GM23338 (cell line): ENCODE results near the gene MSN. TPM values are rescaled to one million over a fixed set of nuclear protein-coding genes. Genes with fewer than 3 reads are reported as not detected.
"Not testable (repeated sequence)": the region's sequence is repeated elsewhere in the genome, so short reads cannot be mapped to it uniquely, and the experiment has no call there.

Experiments
- ATAC-seq: fragments of 200-7000 bp; cut with Tn5 transposase; 3 replicates; pipeline ENCODE4 v1.9.1; 2020
- DNase-seq: peaks from one replicate; pipeline ENCODE4 v3.0.0-alpha.2; 2015; ENCODE audit warnings: low spot score
- H2AFZ ChIP-seq: fragments of 200-600 bp; sonication (generic); 2 replicates; pipeline ENCODE4 v1.8.0; 2016; ENCODE audit warnings: antibody characterized with exemption, mild to moderate bottlenecking, moderate library complexity
- H3F3A ChIP-seq: fragments of 200-600 bp; sonication (generic); replicated peaks from 2 replicates; pipeline ENCODE4 v1.8.0; 2017; ENCODE audit warnings: antibody characterized with exemption, mixed run types, low read depth
- H3K27ac ChIP-seq: fragments of 200-600 bp; sonication (generic); 2 replicates; pipeline ENCODE4 v1.6.1; 2016; ENCODE audit warnings: low read depth
- H3K27me3 ChIP-seq: fragments of 200-600 bp; sonication (generic); 2 replicates; pipeline ENCODE4 v1.8.0; 2016; ENCODE audit warnings: mild to moderate bottlenecking, mixed run types, moderate library complexity; ENCODE audit not compliant: insufficient read depth
- H3K36me3 ChIP-seq: fragments of 200-600 bp; sonication (generic); 2 replicates; pipeline ENCODE4 v1.8.0; 2016; ENCODE audit warnings: mild to moderate bottlenecking; ENCODE audit not compliant: insufficient read depth
- H3K4me1 ChIP-seq: fragments of 200-600 bp; sonication (generic); 2 replicates; pipeline ENCODE4 v1.8.0; 2016; ENCODE audit warnings: mild to moderate bottlenecking, moderate library complexity; ENCODE audit not compliant: insufficient read depth
- H3K4me2 ChIP-seq: fragments of 200-600 bp; sonication (generic); 2 replicates; pipeline ENCODE4 v1.7.1; 2017; ENCODE audit warnings: mixed run types
- H3K4me3 ChIP-seq: fragments of 200-600 bp; sonication (generic); 2 replicates; pipeline ENCODE4 v1.6.1; 2016; ENCODE audit warnings: mixed run types
- H3K79me2 ChIP-seq: fragments of 200-600 bp; sonication (generic); replicated peaks from 2 replicates; pipeline ENCODE4 v1.8.0; 2017; ENCODE audit warnings: mild to moderate bottlenecking; ENCODE audit not compliant: insufficient read depth
- H3K9me2 ChIP-seq: fragments of 200-600 bp; sonication (generic); 2 replicates; pipeline ENCODE4 v1.8.0; 2017; ENCODE audit not compliant: insufficient read depth
- H4K20me1 ChIP-seq: fragments of 200-600 bp; sonication (generic); replicated peaks from 2 replicates; pipeline ENCODE4 v1.8.0; 2017; ENCODE audit warnings: mild to moderate bottlenecking; ENCODE audit not compliant: insufficient read depth
- H3K27ac Mint-ChIP-seq: 2 replicates; pipeline ENCODE4 v1.8.0; 2020; ENCODE audit warnings: inconsistent platforms, mild to moderate bottlenecking, moderate library complexity, mixed read lengths
- H3K27me3 Mint-ChIP-seq: 3 replicates; pipeline ENCODE4 v1.8.0; 2022; ENCODE audit warnings: low read depth, mild to moderate bottlenecking, moderate library complexity, mixed read lengths, inconsistent platforms; ENCODE audit not compliant: insufficient read depth, poor library complexity
- H3K36me3 Mint-ChIP-seq: 3 replicates; pipeline ENCODE4 v1.8.0; 2021; ENCODE audit warnings: low read depth, mild to moderate bottlenecking, inconsistent platforms, moderate library complexity, mixed read lengths
- H3K4me1 Mint-ChIP-seq: 3 replicates; pipeline ENCODE4 v1.8.0; 2020; ENCODE audit warnings: mild to moderate bottlenecking, inconsistent platforms, mixed read lengths
- H3K4me3 Mint-ChIP-seq: 3 replicates; pipeline ENCODE4 v1.8.0; 2021; ENCODE audit warnings: moderate library complexity, mild to moderate bottlenecking, inconsistent platforms, mixed read lengths
- H3K9me3 Mint-ChIP-seq: 3 replicates; pipeline ENCODE4 v1.8.0; 2020; ENCODE audit warnings: moderate library complexity, mild to moderate bottlenecking, inconsistent platforms, mixed read lengths
- CREB1 ChIP-seq: fragments of 250-450 bp; sonication (Bioruptor Pico); IDR thresholded peaks from 2 replicates; pipeline ENCODE4 v1.5.0; 2020; ENCODE audit warnings: low read depth, mild to moderate bottlenecking, moderate library complexity
- EZH2phosphoT487 ChIP-seq: fragments of 200-600 bp; sonication (generic); IDR thresholded peaks from one replicate; pipeline ENCODE4 v1.8.1; 2018; ENCODE audit warnings: antibody characterized with exemption; ENCODE audit not compliant: unreplicated experiment
- ZNF114 ChIP-seq: fragments of 250-450 bp; sonication (Bioruptor Pico); IDR thresholded peaks from 2 replicates; pipeline ENCODE4 v1.5.0; 2020; ENCODE audit warnings: mild to moderate bottlenecking, moderate library complexity
- long read RNA-seq: library from polyadenylated mRNA; unstranded; transcript quantifications from one replicate; pipeline ENCODE4 v2.0.0, GENCODE V29; 2020; ENCODE audit not compliant: unreplicated experiment
- polyA plus RNA-seq: library from polyadenylated mRNA; unstranded; fragments of >200 nt; fragmentation: Nextera tagmentation; extraction: Ambion mirVana; gene quantifications from 2 replicates; pipeline ENCODE4 v1.2.1, GENCODE V29; 2016
- total RNA-seq: library from RNA; depleted of rRNA; stranded (reverse); fragments of >200 nt; shearing (Covaris generic); gene quantifications from 2 replicates; pipeline ENCODE4 v1.2.3, GENCODE V29; 2014; rRNA removed
- TF ChIP-seq, protein P1 (sequence below), 2 experiments: fragments of 200-600 bp in 1 of 2; sonication (generic) in 1 of 2; conservative IDR thresholded peaks; 2 replicates each; pipeline versions ENCODE4 v1.5.1 to v1.6.1; 2016 to 2017; ENCODE audit warnings: antibody characterized with exemption in 2 of 2, low read depth in 2 of 2, mild to moderate bottlenecking in 2 of 2, moderate library complexity in 1 of 2

The MSN gene
- total RNA-seq (111 and 120 TPM in 2 replicates), polyA plus RNA-seq (47.5 and 49.2 TPM in 2 replicates)
- long read RNA-seq, transcript MSN-201 (13 exons, 3,944 nt) = major isoform, 6 of 13 reads
- long read RNA-seq, partial matches to known transcripts = 2 of 13 reads
- long read RNA-seq, other reads (novel, unspliced or antisense) = 5 of 13 reads

DNA sequence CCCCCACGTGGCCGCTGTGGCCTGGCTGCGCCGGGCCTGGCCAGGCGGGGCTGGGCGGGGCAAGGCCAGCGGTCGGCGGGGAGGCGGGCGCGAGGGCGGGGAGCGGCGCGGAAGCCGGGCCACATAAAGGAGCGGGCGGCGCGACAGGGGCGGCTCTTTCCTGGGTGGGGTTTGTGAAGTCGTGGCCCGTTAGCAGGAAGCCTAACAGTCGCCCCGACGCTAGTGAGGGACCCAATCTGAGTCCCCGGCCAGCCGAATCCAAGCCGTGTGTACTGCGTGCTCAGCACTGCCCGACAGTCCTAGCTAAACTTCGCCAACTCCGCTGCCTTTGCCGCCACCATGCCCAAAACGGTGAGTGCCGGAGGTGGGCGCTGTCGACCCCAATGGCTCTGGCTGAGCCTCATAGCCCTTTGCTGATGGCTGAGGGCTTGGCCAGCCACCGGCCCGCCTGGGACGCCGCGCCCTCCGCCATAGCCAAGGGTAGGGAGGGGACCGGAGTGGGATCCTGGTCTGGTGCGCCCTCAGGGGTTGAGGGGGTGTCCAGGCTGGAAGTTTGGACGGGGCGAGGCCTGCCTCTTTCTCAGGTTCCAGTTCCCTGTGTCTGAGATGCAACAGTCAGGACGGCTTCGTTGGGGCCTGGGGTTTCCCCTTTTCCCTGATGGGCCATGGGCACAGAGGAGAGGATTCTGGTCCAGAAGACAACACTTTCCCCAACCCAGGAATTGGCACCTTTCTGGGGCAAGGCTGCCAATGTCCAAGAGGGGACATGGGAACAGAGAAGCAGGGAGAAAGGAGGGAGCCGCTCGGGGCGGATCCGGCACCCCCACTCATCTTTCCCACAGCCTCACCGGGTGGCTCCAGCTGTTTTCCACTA is at the start of gene MSN:
Gene MSN (plus strand): TSS at position 152 of the 874 bp plus-strand sequence. CDS start 188 bp downstream, at position 340.
- Mint-ChIP-seq H3K4me1 (peaks cover 21% of the 10 kb centered on the region), H3K27ac (peak within 1 kb of the TSS; percentile 99), H3K27me3 (peaks cover 3% of the 10 kb centered on the region), H3K36me3 (peaks cover 6% of the 10 kb centered on the region), H3K9me3 (no peaks in the 10 kb centered on the region), H3K4me3 (peak within 1 kb of the TSS; percentile 79)
- H3K4me3 ChIP-seq = peak within 1 kb of the TSS; percentile 62
- H3F3A ChIP-seq = no peaks in the 10 kb centered on the region
- H4K20me1 ChIP-seq = no peaks in the 10 kb centered on the region
- H3K4me2 ChIP-seq = peak within 1 kb of the TSS; percentile 79
- H3K4me1 ChIP-seq = peaks cover 9% of the 10 kb centered on the region
- no peaks in the 10 kb centered on the region for H3K9me2 ChIP-seq
- no peak within 1 kb of the TSS for H2AFZ ChIP-seq
- TF ChIP-seq, protein P1, sequence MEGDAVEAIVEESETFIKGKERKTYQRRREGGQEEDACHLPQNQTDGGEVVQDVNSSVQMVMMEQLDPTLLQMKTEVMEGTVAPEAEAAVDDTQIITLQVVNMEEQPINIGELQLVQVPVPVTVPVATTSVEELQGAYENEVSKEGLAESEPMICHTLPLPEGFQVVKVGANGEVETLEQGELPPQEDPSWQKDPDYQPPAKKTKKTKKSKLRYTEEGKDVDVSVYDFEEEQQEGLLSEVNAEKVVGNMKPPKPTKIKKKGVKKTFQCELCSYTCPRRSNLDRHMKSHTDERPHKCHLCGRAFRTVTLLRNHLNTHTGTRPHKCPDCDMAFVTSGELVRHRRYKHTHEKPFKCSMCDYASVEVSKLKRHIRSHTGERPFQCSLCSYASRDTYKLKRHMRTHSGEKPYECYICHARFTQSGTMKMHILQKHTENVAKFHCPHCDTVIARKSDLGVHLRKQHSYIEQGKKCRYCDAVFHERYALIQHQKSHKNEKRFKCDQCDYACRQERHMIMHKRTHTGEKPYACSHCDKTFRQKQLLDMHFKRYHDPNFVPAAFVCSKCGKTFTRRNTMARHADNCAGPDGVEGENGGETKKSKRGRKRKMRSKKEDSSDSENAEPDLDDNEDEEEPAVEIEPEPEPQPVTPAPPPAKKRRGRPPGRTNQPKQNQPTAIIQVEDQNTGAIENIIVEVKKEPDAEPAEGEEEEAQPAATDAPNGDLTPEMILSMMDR (conservative IDR thresholded peaks at IDR 0.05; ENCODE audit: low read depth in 2 of 2) = peak; percentile 23 to 37; a peak in 2 of 4 replicates
- no peak for TF ChIP-seq ZNF114 (CRISPR knock-in tag)
- ATAC-seq = peak; percentile 84
- H3K27ac ChIP-seq = no peak within 1 kb of the TSS
- no peaks in the 10 kb centered on the region for H3K27me3 ChIP-seq
- no peaks in the 10 kb centered on the region for H3K36me3 ChIP-seq
- peaks cover 42% of the 10 kb centered on the region for H3K79me2 ChIP-seq
- peak; percentile 51 for DNase-seq

DNA sequence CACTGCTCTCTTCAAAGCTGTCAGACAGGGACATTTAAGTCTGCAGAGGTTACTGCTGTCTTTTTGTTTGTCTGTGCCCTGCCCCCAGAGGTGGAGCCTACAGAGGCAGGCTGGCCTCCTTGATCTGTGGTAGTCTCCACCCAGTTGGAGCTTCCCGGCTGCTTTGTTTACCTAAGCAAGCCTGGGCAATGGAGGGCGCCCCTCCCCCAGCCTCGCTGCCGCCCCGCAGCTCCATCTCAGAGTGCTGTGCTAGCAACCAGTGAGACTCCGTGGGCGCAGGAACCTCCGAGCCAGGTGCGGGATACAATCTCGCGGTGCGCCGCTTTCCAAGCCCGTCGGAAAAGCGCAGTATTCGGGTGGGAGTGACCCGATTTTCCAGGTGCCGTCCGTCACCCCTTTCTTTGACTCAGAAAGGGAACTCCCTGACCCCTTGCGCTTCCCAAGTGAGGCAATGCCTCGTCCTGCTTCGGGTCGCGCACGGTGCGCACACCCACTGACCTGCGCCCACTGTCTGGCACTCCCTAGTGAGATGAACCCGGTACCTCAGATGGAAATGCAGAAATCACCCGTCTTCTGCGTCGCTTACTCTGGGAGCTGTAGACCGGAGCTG is 47.3 kb upstream of the MSN start:
- not testable (repeated sequence) for H3K27ac ChIP-seq, H3K4me3 Mint-ChIP-seq, H3K27ac Mint-ChIP-seq, H3K27me3 ChIP-seq, H4K20me1 ChIP-seq, H3K4me1 Mint-ChIP-seq, H3K36me3 ChIP-seq, H2AFZ ChIP-seq, H3K36me3 Mint-ChIP-seq, H3K79me2 ChIP-seq, H3K27me3 Mint-ChIP-seq, H3K4me1 ChIP-seq, ATAC-seq, H3F3A ChIP-seq, H3K9me2 ChIP-seq
- peak; percentile 33 for DNase-seq
- Histone ChIP-seq H3K4me2 (peak overlapping the region; percentile 51; the same call in 1 of the 2 replicates), H3K4me3 (peak overlapping the region; percentile 37; the same call in 1 of the 2 replicates)
- H3K9me3 Mint-ChIP-seq = peaks cover 25% of the 10 kb centered on the region; the same call in 2 of the 3 replicates

DNA sequence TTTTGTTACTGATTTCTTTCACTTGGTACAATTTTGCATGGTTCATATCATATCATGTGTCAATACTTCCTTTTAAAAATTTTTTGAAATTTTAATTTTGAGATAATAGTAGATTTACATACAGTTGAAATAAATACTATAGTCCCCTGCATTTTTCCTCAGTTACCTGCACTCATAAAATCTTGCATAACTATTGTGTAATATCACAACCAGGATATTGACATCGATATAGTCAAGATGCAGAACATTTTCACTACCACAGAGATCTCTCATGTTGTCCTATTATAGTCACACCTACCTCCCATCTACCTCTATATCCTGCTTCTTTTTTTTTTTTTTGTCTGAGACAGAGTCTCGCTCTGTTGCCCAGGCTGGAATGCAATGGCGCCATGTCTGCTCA is 36.7 kb upstream of the MSN start:
- no peak overlapping the region for H3K27ac Mint-ChIP-seq
- H3K27me3 Mint-ChIP-seq = peaks cover 2% of the 10 kb centered on the region
- no peaks in the 10 kb centered on the region for H3F3A ChIP-seq
- H3K27me3 ChIP-seq = no peaks in the 10 kb centered on the region
- H3K9me2 ChIP-seq = no peaks in the 10 kb centered on the region
- no peaks in the 10 kb centered on the region for H4K20me1 ChIP-seq
- no peaks in the 10 kb centered on the region for H3K79me2 ChIP-seq
- no peaks in the 10 kb centered on the region for H3K36me3 ChIP-seq
- no peak overlapping the region for H3K27ac ChIP-seq
- no peaks in the 10 kb centered on the region for H3K4me1 ChIP-seq
- peaks cover 21% of the 10 kb centered on the region; the same call in 2 of the 3 replicates for H3K9me3 Mint-ChIP-seq
- H2AFZ ChIP-seq = no peak overlapping the region
- H3K36me3 Mint-ChIP-seq = no peaks in the 10 kb centered on the region
- no peak overlapping the region for H3K4me3 ChIP-seq
- H3K4me3 Mint-ChIP-seq = no peak overlapping the region
- no peak for DNase-seq
- H3K4me1 Mint-ChIP-seq = no peaks in the 10 kb centered on the region
- ATAC-seq = no peak
- H3K4me2 ChIP-seq = no peak overlapping the region
- TF ChIP-seq EZH2phosphoT487 = no peak
- TF ChIP-seq, protein P1 (conservative IDR thresholded peaks at IDR 0.05; ENCODE audit: low read depth in 2 of 2) = no peak
- no peak for TF ChIP-seq CREB1
